ENCODE results near the gene SLC27A5. TPM values are rescaled to one million over a fixed set of nuclear protein-coding genes. Genes with fewer than 3 reads are reported as not detected.

SLC27A5 gene
- total RNA-seq, 1 donor from 2014 or later = 35.8 TPM

Small RNA genes lying within 50 kb of the gene (microRNA-seq; reads per million reads assigned to microRNA genes)
- gene MIR6807 (ENCODE audit: borderline number of aligned reads, borderline replicate concordance) = not detected

Small RNA genes lying within 50 kb of the gene (small RNA-seq; reads per million reads assigned to genes)
- not detected for gene MIR6807
- not detected for gene RN7SL525P
- not detected for gene RN7SL693P
- gene RNU6-1337P = not detected

Other genes starting within 250 kb of the SLC27A5 start
- 6.4 TPM for gene ZNF8, start 233.0 kb downstream of the SLC27A5 start, total RNA-seq
- gene ERVK3-1, start 206.6 kb downstream of the SLC27A5 start, total RNA-seq = 45.9 TPM
- gene ZSCAN22, start 185.0 kb downstream of the SLC27A5 start, total RNA-seq = 3.9 TPM
- gene A1BG, start 158.5 kb downstream of the SLC27A5 start, total RNA-seq = 48.9 TPM
- gene ZNF497, start 149.2 kb downstream of the SLC27A5 start, total RNA-seq = 3.4 TPM
- 1.2 TPM for gene ZNF837, start 131.0 kb downstream of the SLC27A5 start, total RNA-seq
- gene RPS5, start 124.7 kb downstream of the SLC27A5 start, total RNA-seq = 1,974 TPM
- 0.98 TPM for gene RNF225, start 116.3 kb downstream of the SLC27A5 start, total RNA-seq
- gene ZNF584, start 103.3 kb downstream of the SLC27A5 start, total RNA-seq = 16.7 TPM
- 5.2 TPM for gene ZNF132, start 71.8 kb downstream of the SLC27A5 start, total RNA-seq
- 4.2 TPM for gene ZNF324B, start 60.4 kb downstream of the SLC27A5 start, total RNA-seq
- gene ZNF324, start 44.9 kb downstream of the SLC27A5 start, total RNA-seq = 17.2 TPM
- 10.6 TPM for gene ZNF446, start 35.6 kb downstream of the SLC27A5 start, total RNA-seq
- 14.0 TPM for gene ZBTB45, start 7.8 kb upstream of the SLC27A5 start, total RNA-seq
- 274 TPM for gene TRIM28, start 32.1 kb upstream of the SLC27A5 start, total RNA-seq
- 76.4 TPM for gene CHMP2A, start 43.1 kb upstream of the SLC27A5 start, total RNA-seq
- 33.6 TPM for gene UBE2M, start 46.6 kb upstream of the SLC27A5 start, total RNA-seq
- 32.2 TPM for gene MZF1, start 61.3 kb upstream of the SLC27A5 start, total RNA-seq

Data from vagina (tissue), 2 donors.